Sigmoid colon (tissue), 4 donors: ENCODE data around the gene PDE4D.

ENCODE experiments used
- CTCF ChIP-seq, 4 experiments: fragments of 450-650 bp in 3 of 4; fragments of 200-600 bp in 1 of 4; IDR thresholded peaks; one replicate each; pipeline ENCODE4 v1.5.1; 2016 to 2019; ENCODE audit warnings: antibody characterized with exemption in 4 of 4, mild to moderate bottlenecking in 3 of 4, moderate library complexity in 2 of 4
- EP300 ChIP-seq, 4 donors: sonication (generic); formaldehyde crosslinking; IDR thresholded peaks; one replicate each; pipeline ENCODE4 v1.6.1; 2017; ENCODE audit warnings: antibody characterized with exemption in 4 of 4
- POLR2A ChIP-seq, 2 donors: fragments of 450-650 bp; IDR thresholded peaks; one replicate each; pipeline ENCODE4 v1.6.1; 2016; ENCODE audit warnings: antibody characterized with exemption in 2 of 2, mild to moderate bottlenecking in 2 of 2, moderate library complexity in 2 of 2
- POLR2AphosphoS5 ChIP-seq, 4 donors: sonication (generic); formaldehyde crosslinking; IDR thresholded peaks; one replicate each; pipeline ENCODE4 v1.6.1; 2017; ENCODE audit warnings: antibody characterized with exemption in 4 of 4

GRCh38 chr5:59021286-59021673, 872.2 kb downstream of the PDE4D start:
- no peak for TF ChIP-seq CTCF (IDR thresholded peaks at IDR 0.05)
- no peak for TF ChIP-seq EP300 (IDR thresholded peaks at IDR 0.05)
- peak in 1 of 4 donors; percentile 8 for TF ChIP-seq POLR2AphosphoS5 (IDR thresholded peaks at IDR 0.05)
- TF ChIP-seq POLR2A (IDR thresholded peaks at IDR 0.05), result no peak
